Osteocyte (in vitro differentiated cells): ENCODE measurements around the gene LHFPL3. TPM values are rescaled to one million over a fixed set of nuclear protein-coding genes. Genes with fewer than 3 reads are reported as not detected.

ENCODE experiments used
- DNase-seq: peaks from one replicate; pipeline ENCODE4 v3.0.0; 2021; ENCODE audit warnings: mixed read lengths; ENCODE audit not compliant: unreplicated experiment; ENCODE audit errors: extremely low spot score
- H3K27ac Mint-ChIP-seq: one replicate; pipeline ENCODE4 v1.8.0; 2021; ENCODE audit warnings: mild to moderate bottlenecking, mixed read lengths; ENCODE audit not compliant: unreplicated experiment
- H3K27me3 Mint-ChIP-seq: one replicate; pipeline ENCODE4 v1.8.0; 2021; ENCODE audit warnings: mixed read lengths; ENCODE audit not compliant: unreplicated experiment
- H3K36me3 Mint-ChIP-seq: one replicate; pipeline ENCODE4 v1.8.0; 2021; ENCODE audit warnings: mixed read lengths; ENCODE audit not compliant: unreplicated experiment
- H3K4me1 Mint-ChIP-seq: one replicate; pipeline ENCODE4 v1.8.0; 2021; ENCODE audit warnings: mixed read lengths; ENCODE audit not compliant: unreplicated experiment
- H3K4me3 Mint-ChIP-seq: one replicate; pipeline ENCODE4 v1.8.0; 2021; ENCODE audit warnings: mild to moderate bottlenecking, moderate library complexity, mixed read lengths; ENCODE audit not compliant: unreplicated experiment
- H3K9me3 Mint-ChIP-seq: one replicate; pipeline ENCODE4 v1.8.0; 2021; ENCODE audit warnings: mixed read lengths; ENCODE audit not compliant: unreplicated experiment
- total RNA-seq: library from RNA; stranded (reverse); gene quantifications from 2 replicates; pipeline ENCODE4 v1.2.1, GENCODE V29; 2021
- TF ChIP-seq, protein P1 (sequence below): fragments of 200-600 bp; sonication (generic); IDR thresholded peaks from 2 replicates; pipeline ENCODE4 v1.5.0; 2021; ENCODE audit warnings: antibody characterized with exemption, mild to moderate bottlenecking, moderate library complexity

The LHFPL3 gene
- total RNA-seq, 1 donor from 2014 or later, result not detected

DNA sequence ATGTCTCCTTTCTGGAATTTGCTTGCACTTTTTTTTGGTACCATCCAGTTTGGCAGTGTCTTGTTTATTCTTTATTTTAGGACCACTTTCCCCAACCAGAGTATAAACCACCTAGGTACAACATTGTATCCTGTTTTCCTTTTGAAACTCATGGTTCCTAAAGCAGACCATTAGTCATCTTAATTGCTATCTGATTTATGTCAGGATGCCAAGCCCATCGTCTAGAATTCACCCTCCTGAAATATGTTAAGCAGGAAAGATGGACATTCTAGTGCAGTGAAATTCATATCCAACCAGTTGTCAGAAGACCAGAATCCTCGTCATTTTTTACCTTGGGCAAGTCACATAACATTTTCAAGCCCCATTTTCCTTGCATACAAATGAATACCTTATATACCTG lies 462.0 kb downstream of the LHFPL3 start:
- Mint-ChIP-seq H3K9me3 (no peaks in the 10 kb centered on the region), H3K27ac (no peak overlapping the region), H3K4me1 (no peaks in the 10 kb centered on the region), H3K27me3 (peaks cover 4% of the 10 kb centered on the region), H3K4me3 (no peak overlapping the region), H3K36me3 (no peaks in the 10 kb centered on the region)
- no peak for DNase-seq
- TF ChIP-seq, protein P1, sequence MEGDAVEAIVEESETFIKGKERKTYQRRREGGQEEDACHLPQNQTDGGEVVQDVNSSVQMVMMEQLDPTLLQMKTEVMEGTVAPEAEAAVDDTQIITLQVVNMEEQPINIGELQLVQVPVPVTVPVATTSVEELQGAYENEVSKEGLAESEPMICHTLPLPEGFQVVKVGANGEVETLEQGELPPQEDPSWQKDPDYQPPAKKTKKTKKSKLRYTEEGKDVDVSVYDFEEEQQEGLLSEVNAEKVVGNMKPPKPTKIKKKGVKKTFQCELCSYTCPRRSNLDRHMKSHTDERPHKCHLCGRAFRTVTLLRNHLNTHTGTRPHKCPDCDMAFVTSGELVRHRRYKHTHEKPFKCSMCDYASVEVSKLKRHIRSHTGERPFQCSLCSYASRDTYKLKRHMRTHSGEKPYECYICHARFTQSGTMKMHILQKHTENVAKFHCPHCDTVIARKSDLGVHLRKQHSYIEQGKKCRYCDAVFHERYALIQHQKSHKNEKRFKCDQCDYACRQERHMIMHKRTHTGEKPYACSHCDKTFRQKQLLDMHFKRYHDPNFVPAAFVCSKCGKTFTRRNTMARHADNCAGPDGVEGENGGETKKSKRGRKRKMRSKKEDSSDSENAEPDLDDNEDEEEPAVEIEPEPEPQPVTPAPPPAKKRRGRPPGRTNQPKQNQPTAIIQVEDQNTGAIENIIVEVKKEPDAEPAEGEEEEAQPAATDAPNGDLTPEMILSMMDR, result no peak

DNA sequence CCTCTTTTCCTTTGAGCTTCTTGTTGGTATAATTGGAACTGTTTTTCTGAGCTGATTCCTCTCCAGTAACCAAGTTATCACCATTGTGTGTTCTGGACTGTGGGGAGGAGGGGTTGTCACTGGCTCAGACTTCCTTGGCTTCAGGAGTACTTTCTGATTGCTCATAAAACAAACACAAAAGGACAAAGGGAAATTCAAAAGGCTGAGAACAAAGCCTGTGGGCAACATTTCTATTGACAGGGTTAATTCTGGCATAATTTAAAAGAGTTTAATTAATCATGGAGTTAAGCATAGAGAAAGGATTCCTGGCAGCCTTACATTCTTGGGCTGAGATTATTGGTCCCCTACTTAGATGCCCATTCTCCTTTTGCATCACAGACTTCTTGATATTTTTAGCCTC lies 462.7 kb downstream of the LHFPL3 start:
- Mint-ChIP-seq H3K9me3 (no peaks in the 10 kb centered on the region), H3K4me1 (no peaks in the 10 kb centered on the region), H3K27ac (no peak overlapping the region), H3K27me3 (peaks cover 2% of the 10 kb centered on the region), H3K4me3 (no peak overlapping the region), H3K36me3 (no peaks in the 10 kb centered on the region)
- no peak for DNase-seq
- TF ChIP-seq, protein P1, result no peak

DNA sequence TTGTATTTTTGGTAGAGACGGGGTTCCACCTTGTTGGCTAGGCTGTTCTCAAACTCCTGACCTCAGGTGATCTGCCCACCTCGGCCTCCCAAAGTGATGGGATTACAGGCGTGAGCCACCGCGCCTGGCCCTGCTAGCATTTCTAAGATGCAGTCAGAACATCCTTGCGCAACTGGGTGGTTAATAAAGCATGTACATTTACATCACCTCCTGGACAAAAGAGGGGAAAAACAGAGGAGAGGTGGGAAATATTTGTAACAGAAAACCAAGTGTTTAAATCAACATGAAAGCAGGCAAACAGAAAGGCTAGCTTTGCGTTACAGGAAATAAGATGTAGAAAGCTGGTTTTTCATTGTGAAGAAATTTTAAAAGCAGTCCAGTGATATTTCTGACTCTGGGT lies 464.7 kb downstream of the LHFPL3 start:
- H3K4me3 Mint-ChIP-seq, result no peak overlapping the region
- DNase-seq, result no peak
- TF ChIP-seq, protein P1, result no peak
- no peak overlapping the region for H3K27ac Mint-ChIP-seq
- H3K9me3 Mint-ChIP-seq, result no peaks in the 10 kb centered on the region
- H3K36me3 Mint-ChIP-seq, result no peaks in the 10 kb centered on the region
- H3K27me3 Mint-ChIP-seq, result no peaks in the 10 kb centered on the region
- no peaks in the 10 kb centered on the region for H3K4me1 Mint-ChIP-seq

DNA sequence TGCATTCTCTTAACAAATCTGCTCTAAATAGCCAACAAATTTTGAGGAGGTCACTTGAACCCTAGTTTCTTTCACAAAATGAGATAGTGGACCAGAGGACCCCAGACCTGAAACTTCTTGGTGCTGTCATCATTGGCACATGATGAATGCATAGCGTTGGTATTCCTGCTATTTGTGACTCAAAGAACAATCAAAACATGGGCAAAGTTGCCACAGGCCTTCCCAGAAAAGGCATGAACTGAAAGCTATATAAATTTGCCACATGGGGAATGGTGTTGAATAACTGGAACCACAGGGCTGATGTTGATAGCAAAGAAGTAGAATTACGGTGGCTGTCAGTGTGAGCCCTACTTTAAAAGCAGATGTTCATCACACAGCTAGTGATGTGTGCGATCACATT lies 465.8 kb downstream of the LHFPL3 start:
- no peaks in the 10 kb centered on the region for H3K9me3 Mint-ChIP-seq
- DNase-seq, result no peak
- H3K4me1 Mint-ChIP-seq, result no peaks in the 10 kb centered on the region
- no peak overlapping the region for H3K4me3 Mint-ChIP-seq
- H3K36me3 Mint-ChIP-seq, result no peaks in the 10 kb centered on the region
- no peaks in the 10 kb centered on the region for H3K27me3 Mint-ChIP-seq
- TF ChIP-seq, protein P1, result no peak
- no peak overlapping the region for H3K27ac Mint-ChIP-seq

- H3K9me3 Mint-ChIP-seq, result no peaks in the 10 kb centered on the region
- TF ChIP-seq, protein P1, result no peak
- DNase-seq, result no peak
- no peak overlapping the region for H3K4me3 Mint-ChIP-seq
- no peaks in the 10 kb centered on the region for H3K4me1 Mint-ChIP-seq
- no peak overlapping the region for H3K27ac Mint-ChIP-seq
- H3K27me3 Mint-ChIP-seq, result no peaks in the 10 kb centered on the region
- no peaks in the 10 kb centered on the region for H3K36me3 Mint-ChIP-seq
Measured at GRCh38 chr7:104794589-104794988, 466.2 kb downstream of the LHFPL3 start.
